Lower lobe of right lung (tissue), 2 donors: Measurements from ENCODE around the gene FILIP1L. TPM values are rescaled to one million over a fixed set of nuclear protein-coding genes. Genes with fewer than 3 reads are reported as not detected.
A peak's percentile ranks its signal among the peaks of the same experiment; 100 is the strongest.

ENCODE experiments used
- ATAC-seq, 2 donors: fragments of 200-7000 bp; cut with Tn5 transposase; one replicate each; pipeline ENCODE4 v1.9.1; 2020 to 2022; ENCODE audit warnings: mild to moderate bottlenecking in 2 of 2, moderate library complexity in 2 of 2
- DNase-seq: peaks from one replicate; pipeline ENCODE4 v3.0.0-alpha.2; 2020
- H3K27ac ChIP-seq: fragments of 200-600 bp; one replicate; pipeline ENCODE4 v1.8.0; 2022
- H3K27me3 ChIP-seq: fragments of 200-600 bp; one replicate; pipeline ENCODE4 v1.8.0; 2022; ENCODE audit warnings: low read depth
- H3K36me3 ChIP-seq: fragments of 200-600 bp; one replicate; pipeline ENCODE4 v1.8.0; 2022; ENCODE audit warnings: mild to moderate bottlenecking
- H3K4me1 ChIP-seq: fragments of 200-600 bp; one replicate; pipeline ENCODE4 v1.8.0; 2022
- H3K4me3 ChIP-seq: fragments of 200-600 bp; one replicate; pipeline ENCODE4 v1.8.0; 2022; ENCODE audit warnings: mild to moderate bottlenecking
- H3K9me3 ChIP-seq: fragments of 200-600 bp; one replicate; pipeline ENCODE4 v1.8.0; 2022
- CTCF ChIP-seq: fragments of 200-600 bp; IDR thresholded peaks from one replicate; pipeline ENCODE4 v1.8.0; 2022; ENCODE audit warnings: antibody characterized with exemption, mild to moderate bottlenecking
- intact Hi-C: fragments of 100-400 bp; cut with DNase I; formaldehyde crosslinking; loops from one replicate; pipeline ENCODE4 v1.11.0; 2022
- total RNA-seq: library from RNA; stranded (reverse); fragmentation: NEBNext Ultra II Directional; extraction: Animal tissue kit (Norgen Biotek cat#: 25700); gene quantifications from one replicate; pipeline ENCODE4 v1.2.1, GENCODE V29; 2021
- donor health status: DM: no; HTN: yes; CAD: no; lungs with severe emphysema.

Gene FILIP1L
- total RNA-seq, 1 donor from 2014 or later = 25.0 TPM

- intact Hi-C loops = no loop called here
- peak in 1 of 2 donors; percentile 9 for ATAC-seq
- DNase-seq = no peak
These were observed 23.7 kb downstream of the FILIP1L start for GRCh38 chr3:100090669-100091005.

GRCh38 chr3:100089812-100090668 is 24.3 kb downstream of the FILIP1L start:
- intact Hi-C loops = no loop called here
- H3K4me1 ChIP-seq = peaks cover 4% of the 10 kb centered on the region
- H3K27me3 ChIP-seq = no peaks in the 10 kb centered on the region
- TF ChIP-seq CTCF = no peak
- no peak for DNase-seq
- H3K27ac ChIP-seq = no peak overlapping the region
- no peaks in the 10 kb centered on the region for H3K36me3 ChIP-seq
- H3K9me3 ChIP-seq = no peaks in the 10 kb centered on the region
- ATAC-seq = peak; percentile 55 to 66
- H3K4me3 ChIP-seq = no peak overlapping the region

More at GRCh38 chr3:100090669-100091005, 23.7 kb downstream of the FILIP1L start:
- Histone ChIP-seq H3K9me3 (no peaks in the 10 kb centered on the region), H3K27me3 (no peaks in the 10 kb centered on the region), H3K36me3 (no peaks in the 10 kb centered on the region), H3K4me3 (no peak overlapping the region), H3K27ac (no peak overlapping the region), H3K4me1 (peaks cover 4% of the 10 kb centered on the region)
- no peak for TF ChIP-seq CTCF

- intact Hi-C loops = no loop called here
- H3K4me1 ChIP-seq = peaks cover 4% of the 10 kb centered on the region
- DNase-seq (no peak), ATAC-seq (peak in 1 of 2 donors; percentile 78)
- H3K36me3 ChIP-seq = no peaks in the 10 kb centered on the region
- no peak overlapping the region for H3K27ac ChIP-seq
- no peak for TF ChIP-seq CTCF
- no peaks in the 10 kb centered on the region for H3K27me3 ChIP-seq
- no peak overlapping the region for H3K4me3 ChIP-seq
- H3K9me3 ChIP-seq = no peaks in the 10 kb centered on the region
These were observed 25.4 kb downstream of the FILIP1L start for GRCh38 chr3:100088735-100089368.

GRCh38 chr3:100087198-100087597 is 27.1 kb downstream of the FILIP1L start:
- ATAC-seq = peak in 1 of 2 donors; percentile 44
- H3K27ac ChIP-seq = no peak overlapping the region
- no peak overlapping the region for H3K4me3 ChIP-seq
- H3K27me3 ChIP-seq = no peaks in the 10 kb centered on the region
- DNase-seq = no peak
- peaks cover 4% of the 10 kb centered on the region for H3K4me1 ChIP-seq
- intact Hi-C loops = no loop called here
- no peak for TF ChIP-seq CTCF
- H3K9me3 ChIP-seq = no peaks in the 10 kb centered on the region
- H3K36me3 ChIP-seq = no peaks in the 10 kb centered on the region

- intact Hi-C loops = no loop called here
- peaks cover 4% of the 10 kb centered on the region for H3K4me1 ChIP-seq
- no peaks in the 10 kb centered on the region for H3K9me3 ChIP-seq
- no peak for DNase-seq
- H3K27ac ChIP-seq = no peak overlapping the region
- no peaks in the 10 kb centered on the region for H3K27me3 ChIP-seq
- ATAC-seq = no peak
- no peaks in the 10 kb centered on the region for H3K36me3 ChIP-seq
- H3K4me3 ChIP-seq = no peak overlapping the region
- TF ChIP-seq CTCF = no peak
These were observed 27.9 kb downstream of the FILIP1L start for GRCh38 chr3:100086401-100086800.
